ENCODE measurements around the gene ITGB7.

The ITGB7 gene

DNA sequence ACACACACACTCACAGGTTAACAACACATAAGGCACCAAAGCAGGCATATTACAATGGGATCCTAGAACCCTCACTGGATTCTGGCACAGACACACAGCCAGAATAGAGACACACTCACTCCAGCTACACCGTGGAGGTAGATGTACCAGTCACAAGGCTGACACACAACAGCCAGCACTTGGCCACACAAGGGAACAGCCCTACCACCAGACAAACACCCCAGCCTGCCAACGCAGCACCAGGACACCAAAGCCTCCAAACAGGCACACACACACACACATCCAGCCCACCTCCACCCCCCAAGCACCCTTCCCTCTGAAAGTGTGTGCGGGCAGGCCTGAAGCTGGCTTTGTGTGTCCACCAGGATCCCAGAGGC, 10.9 kb upstream of the ITGB7 start:
- Histone ChIP-seq H2AFZ (ENCODE audit: low read length) (no peak overlapping the region), H4K8ac (ENCODE audit: low read depth, low read length) (no peak overlapping the region), H4K91ac (ENCODE audit: low read depth, low read length, poor library complexity) (no peak overlapping the region), H3K36me3 (replicated peaks in 1 of 2; ENCODE audit: control insufficient read depth in 2 of 2, insufficient read depth in 2 of 2, low read length in 2 of 2) (no peaks in the 10 kb centered on the region), H3K4me2 (ENCODE audit: insufficient read depth, low read length, poor library complexity, severe bottlenecking) (no peak overlapping the region), H2BK15ac (ENCODE audit: low read length) (no peak overlapping the region), H2BK120ac (ENCODE audit: low read depth, low read length) (no peak overlapping the region), H3K4ac (ENCODE audit: low read length) (no peak overlapping the region), H3K27me3 (ENCODE audit: control insufficient read depth in 3 of 3, insufficient read depth in 3 of 3, low read depth in 1 of 3, low read length in 3 of 3) (peaks cover 4 to 39% (median 21%) of the 10 kb centered on the region in 3 experiments), H3K14ac (ENCODE audit: low read length) (no peak overlapping the region), H2BK12ac (ENCODE audit: low read length) (no peak overlapping the region), H3K79me1 (ENCODE audit: low read depth, low read length) (no peaks in the 10 kb centered on the region), H3K9ac (ENCODE audit: low read depth, low read length, poor library complexity) (no peak overlapping the region), H3K23ac (ENCODE audit: low read depth, low read length, poor library complexity) (no peak overlapping the region), H2BK5ac (ENCODE audit: low read length) (no peak overlapping the region), H3K9me3 (replicated peaks in 1 of 2; ENCODE audit: control insufficient read depth in 2 of 2, insufficient read depth in 1 of 2, low read depth in 1 of 2, low read length in 2 of 2) (no peaks in the 10 kb centered on the region), H3K27ac (replicated peaks; ENCODE audit: low read length) (no peak overlapping the region), H3K18ac (ENCODE audit: low read length) (no peak overlapping the region), H3K4me1 (ENCODE audit: control insufficient read depth in 2 of 2, insufficient read depth in 1 of 2, low read depth in 1 of 2, low read length in 2 of 2) (peaks cover 34% of the 10 kb centered on the region in 2 donors), H2AK5ac (ENCODE audit: low read depth, low read length) (no peak overlapping the region), H3K4me3 (ENCODE audit: low read length in 2 of 2) (no peak overlapping the region)
- WGBS, 2 donors (ENCODE audit: extremely low coverage in 2 of 2, insufficient read length in 2 of 2, insufficient replicate concordance in 1 of 2): no CpG with 5 or more reads among the region's 3 CpGs
- DNase-seq (ENCODE audit: low spot score): no peak

DNA sequence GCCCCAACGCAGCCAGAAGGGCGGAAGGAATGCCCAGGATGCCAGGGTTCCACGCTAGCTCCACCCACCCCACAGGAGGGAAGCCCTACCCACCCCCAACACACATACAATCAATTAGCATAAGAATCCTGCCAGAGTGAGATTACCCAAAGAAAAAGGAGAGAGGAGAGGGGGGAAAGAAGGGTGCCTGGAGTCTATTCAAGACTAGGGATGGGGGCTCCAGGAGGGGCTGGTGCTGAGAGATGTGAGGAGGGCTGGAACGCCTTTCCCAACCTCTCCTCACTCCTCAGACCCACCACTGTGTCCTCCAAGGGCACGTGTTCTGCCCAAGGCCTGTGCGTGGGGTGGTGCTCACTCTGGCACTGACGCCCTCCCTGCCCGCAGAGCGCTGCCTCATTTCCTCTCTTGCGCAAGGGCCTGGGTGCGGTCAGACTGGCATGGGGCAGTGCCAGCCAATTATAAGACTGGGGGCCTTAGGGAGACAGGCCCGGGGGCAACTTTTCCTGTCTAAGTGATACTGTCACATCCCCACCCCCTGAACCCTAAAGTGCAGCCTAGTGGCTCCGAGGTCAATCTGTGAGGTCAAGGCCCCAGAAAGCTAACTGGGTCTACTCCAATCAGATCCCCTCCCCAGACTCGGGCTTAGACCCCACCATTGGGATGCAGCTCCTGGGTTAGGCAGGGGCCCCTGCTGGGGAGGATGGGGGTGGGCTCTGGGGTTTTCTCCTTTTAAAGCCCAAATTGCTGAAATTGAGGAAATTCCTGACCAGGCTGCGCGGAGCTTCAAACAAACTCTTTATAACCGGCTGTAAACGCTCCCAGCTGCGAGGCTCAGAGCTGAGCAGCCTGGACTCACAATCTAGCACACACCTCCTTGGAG, 10.2 kb upstream of the ITGB7 start:
- DNase-seq (ENCODE audit: low spot score): no peak
- Histone ChIP-seq H2BK12ac (ENCODE audit: low read length) (no peak overlapping the region), H3K23ac (ENCODE audit: low read depth, low read length, poor library complexity) (no peak overlapping the region), H3K36me3 (replicated peaks in 1 of 2; ENCODE audit: control insufficient read depth in 2 of 2, insufficient read depth in 2 of 2, low read length in 2 of 2) (no peaks in the 10 kb centered on the region), H3K27me3 (ENCODE audit: control insufficient read depth in 3 of 3, insufficient read depth in 3 of 3, low read depth in 1 of 3, low read length in 3 of 3) (peaks cover 4 to 39% (median 21%) of the 10 kb centered on the region in 3 experiments), H3K4ac (ENCODE audit: low read length) (no peak overlapping the region), H2BK5ac (ENCODE audit: low read length) (no peak overlapping the region), H3K18ac (ENCODE audit: low read length) (peak overlapping the region; percentile 69), H3K4me3 (ENCODE audit: low read length in 2 of 2) (no peak overlapping the region), H3K4me1 (ENCODE audit: control insufficient read depth in 2 of 2, insufficient read depth in 1 of 2, low read depth in 1 of 2, low read length in 2 of 2) (peaks cover 29% of the 10 kb centered on the region in 2 donors), H3K9me3 (replicated peaks in 1 of 2; ENCODE audit: control insufficient read depth in 2 of 2, insufficient read depth in 1 of 2, low read depth in 1 of 2, low read length in 2 of 2) (no peaks in the 10 kb centered on the region), H2AK5ac (ENCODE audit: low read depth, low read length) (peak overlapping the region; percentile 82), H2BK15ac (ENCODE audit: low read length) (no peak overlapping the region), H2AFZ (ENCODE audit: low read length) (no peak overlapping the region), H3K4me2 (ENCODE audit: insufficient read depth, low read length, poor library complexity, severe bottlenecking) (no peak overlapping the region), H3K9ac (ENCODE audit: low read depth, low read length, poor library complexity) (no peak overlapping the region), H3K27ac (replicated peaks; ENCODE audit: low read length) (no peak overlapping the region), H4K91ac (ENCODE audit: low read depth, low read length, poor library complexity) (no peak overlapping the region), H2BK120ac (ENCODE audit: low read depth, low read length) (no peak overlapping the region), H3K14ac (ENCODE audit: low read length) (no peak overlapping the region), H4K8ac (ENCODE audit: low read depth, low read length) (no peak overlapping the region), H3K79me1 (ENCODE audit: low read depth, low read length) (no peaks in the 10 kb centered on the region)
- no CpG with 5 or more reads among the region's 19 CpGs for WGBS, 2 donors (ENCODE audit: extremely low coverage in 2 of 2, insufficient read length in 2 of 2, insufficient replicate concordance in 1 of 2)

- H2BK12ac ChIP-seq (ENCODE audit: low read length): no peak overlapping the region
- H3K79me1 ChIP-seq (ENCODE audit: low read depth, low read length): no peaks in the 10 kb centered on the region
- no peak overlapping the region for H2BK120ac ChIP-seq (ENCODE audit: low read depth, low read length)
- no peak overlapping the region for H3K27ac ChIP-seq (replicated peaks; ENCODE audit: low read length)
- H2BK15ac ChIP-seq (ENCODE audit: low read length): no peak overlapping the region
- WGBS, 2 donors (ENCODE audit: extremely low coverage in 2 of 2, insufficient read length in 2 of 2, insufficient replicate concordance in 1 of 2): no CpG with 5 or more reads among the region's 8 CpGs
- no peak overlapping the region for H2BK5ac ChIP-seq (ENCODE audit: low read length)
- H3K4me1 ChIP-seq (ENCODE audit: control insufficient read depth in 2 of 2, insufficient read depth in 1 of 2, low read depth in 1 of 2, low read length in 2 of 2): peaks cover 25 to 27% of the 10 kb centered on the region in 2 donors
- no peak overlapping the region for H3K9ac ChIP-seq (ENCODE audit: low read depth, low read length, poor library complexity)
- no peak overlapping the region for H3K4me3 ChIP-seq (ENCODE audit: low read length in 2 of 2)
- H3K4ac ChIP-seq (ENCODE audit: low read length): no peak overlapping the region
- H3K18ac ChIP-seq (ENCODE audit: low read length): no peak overlapping the region
- H2AFZ ChIP-seq (ENCODE audit: low read length): no peak overlapping the region
- no peak overlapping the region for H3K4me2 ChIP-seq (ENCODE audit: insufficient read depth, low read length, poor library complexity, severe bottlenecking)
- H3K14ac ChIP-seq (ENCODE audit: low read length): no peak overlapping the region
- H3K23ac ChIP-seq (ENCODE audit: low read depth, low read length, poor library complexity): peak overlapping the region; percentile 23
- no peaks in the 10 kb centered on the region for H3K36me3 ChIP-seq (replicated peaks in 1 of 2; ENCODE audit: control insufficient read depth in 2 of 2, insufficient read depth in 2 of 2, low read length in 2 of 2)
- DNase-seq (ENCODE audit: low spot score): no peak
- peaks cover 4 to 39% (median 21%) of the 10 kb centered on the region in 3 experiments for H3K27me3 ChIP-seq (ENCODE audit: control insufficient read depth in 3 of 3, insufficient read depth in 3 of 3, low read depth in 1 of 3, low read length in 3 of 3)
- no peak overlapping the region for H4K91ac ChIP-seq (ENCODE audit: low read depth, low read length, poor library complexity)
- H2AK5ac ChIP-seq (ENCODE audit: low read depth, low read length): no peak overlapping the region
- H3K9me3 ChIP-seq (replicated peaks in 1 of 2; ENCODE audit: control insufficient read depth in 2 of 2, insufficient read depth in 1 of 2, low read depth in 1 of 2, low read length in 2 of 2): no peaks in the 10 kb centered on the region
- H4K8ac ChIP-seq (ENCODE audit: low read depth, low read length): no peak overlapping the region
These were observed 8.4 kb upstream of the ITGB7 start for GRCh38 chr12:53215497-53215896.

- Histone ChIP-seq H3K4me1 (ENCODE audit: control insufficient read depth in 2 of 2, insufficient read depth in 1 of 2, low read depth in 1 of 2, low read length in 2 of 2) (peaks cover 23 to 27% of the 10 kb centered on the region in 2 donors), H3K23ac (ENCODE audit: low read depth, low read length, poor library complexity) (no peak overlapping the region), H3K9me3 (replicated peaks in 1 of 2; ENCODE audit: control insufficient read depth in 2 of 2, insufficient read depth in 1 of 2, low read depth in 1 of 2, low read length in 2 of 2) (no peaks in the 10 kb centered on the region), H4K91ac (ENCODE audit: low read depth, low read length, poor library complexity) (no peak overlapping the region), H3K4me2 (ENCODE audit: insufficient read depth, low read length, poor library complexity, severe bottlenecking) (no peak overlapping the region), H2BK15ac (ENCODE audit: low read length) (no peak overlapping the region), H3K4me3 (ENCODE audit: low read length in 2 of 2) (no peak overlapping the region), H2BK12ac (ENCODE audit: low read length) (no peak overlapping the region), H2BK120ac (ENCODE audit: low read depth, low read length) (no peak overlapping the region), H2AFZ (ENCODE audit: low read length) (no peak overlapping the region), H3K18ac (ENCODE audit: low read length) (no peak overlapping the region), H3K36me3 (replicated peaks in 1 of 2; ENCODE audit: control insufficient read depth in 2 of 2, insufficient read depth in 2 of 2, low read length in 2 of 2) (no peaks in the 10 kb centered on the region), H2BK5ac (ENCODE audit: low read length) (no peak overlapping the region), H3K14ac (ENCODE audit: low read length) (no peak overlapping the region), H3K27me3 (ENCODE audit: control insufficient read depth in 3 of 3, insufficient read depth in 3 of 3, low read depth in 1 of 3, low read length in 3 of 3) (peaks cover 4 to 38% (median 20%) of the 10 kb centered on the region in 3 experiments), H3K9ac (ENCODE audit: low read depth, low read length, poor library complexity) (no peak overlapping the region), H3K79me1 (ENCODE audit: low read depth, low read length) (no peaks in the 10 kb centered on the region), H3K27ac (replicated peaks; ENCODE audit: low read length) (no peak overlapping the region), H2AK5ac (ENCODE audit: low read depth, low read length) (no peak overlapping the region), H4K8ac (ENCODE audit: low read depth, low read length) (no peak overlapping the region), H3K4ac (ENCODE audit: low read length) (no peak overlapping the region)
- WGBS, 2 donors (ENCODE audit: extremely low coverage in 2 of 2, insufficient read length in 2 of 2, insufficient replicate concordance in 1 of 2): no CpG with 5 or more reads among the region's 12 CpGs
- no peak for DNase-seq (ENCODE audit: low spot score)
These were observed 7.8 kb upstream of the ITGB7 start for GRCh38 chr12:53214687-53215455.

Data from neuronal stem cell (in vitro differentiated cells).